ENCODE data around the gene SMTNL2.
A peak's percentile ranks its signal among the peaks of the same experiment; 100 is the strongest.

Gene SMTNL2

DNA sequence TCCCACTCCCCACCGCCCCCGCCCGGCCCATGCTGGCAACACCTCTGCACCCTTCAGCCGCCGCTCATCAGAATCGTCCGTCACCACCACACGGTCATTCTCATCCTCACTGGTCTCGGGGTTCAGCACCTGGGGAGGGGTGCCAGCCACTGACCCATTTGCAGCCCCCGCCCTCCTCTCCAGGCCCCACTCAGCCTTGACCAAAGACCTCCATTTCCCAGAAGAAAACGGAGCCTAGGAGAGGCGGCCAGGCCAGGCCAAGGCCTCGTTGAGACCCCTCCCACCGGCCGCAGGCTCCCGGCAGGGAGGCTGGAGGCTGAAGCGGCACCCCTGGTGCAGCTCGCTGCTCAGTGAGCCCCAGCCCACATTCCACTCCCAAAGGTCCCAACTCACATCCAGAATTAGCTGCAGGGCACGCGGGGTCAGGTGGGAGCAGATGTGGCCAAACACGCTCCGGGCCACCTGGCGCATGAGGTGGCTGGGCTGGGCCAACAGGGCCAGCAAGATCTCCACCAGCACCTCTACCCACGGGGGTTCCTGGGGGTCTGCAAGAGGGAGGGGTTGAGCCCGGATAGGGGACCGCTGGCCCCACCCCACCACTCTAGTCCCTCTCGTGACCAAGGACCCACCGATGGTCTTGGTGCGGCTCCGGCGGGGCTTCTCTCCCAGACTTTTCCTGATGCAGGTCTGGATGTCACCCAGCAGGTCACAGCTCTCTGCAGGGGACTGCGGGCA is 38.9 kb upstream of the SMTNL2 start:
- DNase-seq, result no peak

DNA sequence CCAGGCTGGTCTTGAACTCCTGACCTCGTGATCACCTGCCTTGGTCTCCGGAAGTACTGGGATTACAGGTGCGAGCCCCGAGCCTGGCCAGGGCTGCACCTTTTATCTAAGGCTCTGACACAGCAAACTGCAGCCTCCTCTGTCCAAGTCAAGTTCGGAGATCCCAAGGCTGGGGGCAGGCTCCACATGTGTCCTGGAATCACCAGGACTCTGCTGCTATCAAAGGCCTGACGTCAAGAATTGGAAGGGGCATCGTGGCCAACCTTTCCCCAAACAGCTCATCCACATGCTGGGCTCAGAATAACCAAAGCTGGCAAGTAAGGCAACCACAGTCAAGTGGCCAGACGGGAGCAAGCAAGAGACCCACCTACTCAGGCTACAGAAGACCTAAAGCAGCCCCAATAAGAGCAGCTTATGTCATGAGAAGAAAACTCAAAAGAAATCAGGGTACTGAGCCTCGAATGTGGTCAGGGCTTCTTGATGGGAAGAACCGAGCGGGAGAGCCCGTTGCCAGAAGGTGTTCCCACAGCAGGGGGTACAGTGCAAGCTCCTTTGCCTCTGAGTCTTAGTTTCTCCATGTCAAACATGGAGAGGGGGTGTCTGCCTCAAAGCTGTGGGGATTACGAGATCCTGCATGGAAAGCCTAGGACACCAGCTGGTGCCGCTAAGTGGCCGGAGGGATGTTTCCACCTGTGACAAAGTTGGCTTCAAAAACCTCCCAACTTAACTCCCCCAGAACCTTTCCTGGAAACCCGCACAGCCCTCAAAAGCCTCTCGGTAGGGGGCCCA is 37.0 kb upstream of the SMTNL2 start:
- DNase-seq, result no peak

DNA sequence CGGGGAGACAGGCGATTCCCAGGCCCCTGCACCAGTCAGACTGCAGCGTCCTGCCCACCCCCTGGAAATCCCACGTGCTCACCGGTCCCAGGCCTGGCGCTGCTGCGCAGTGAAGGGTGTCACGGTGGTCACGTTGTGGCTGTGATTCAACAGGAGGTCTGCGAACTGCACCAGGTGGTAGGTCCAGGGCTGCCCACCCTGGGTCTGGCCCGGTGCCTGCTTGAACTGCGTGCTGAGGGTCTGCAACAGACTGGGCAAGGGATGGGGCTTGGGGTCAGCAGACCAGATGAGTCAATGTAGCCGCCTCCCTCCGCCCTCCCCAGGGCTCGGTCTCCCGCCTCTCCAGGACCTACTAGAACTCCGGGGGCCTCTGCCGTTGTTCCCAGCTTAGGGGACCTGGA is 36.3 kb upstream of the SMTNL2 start:
- no peak for DNase-seq

DNA sequence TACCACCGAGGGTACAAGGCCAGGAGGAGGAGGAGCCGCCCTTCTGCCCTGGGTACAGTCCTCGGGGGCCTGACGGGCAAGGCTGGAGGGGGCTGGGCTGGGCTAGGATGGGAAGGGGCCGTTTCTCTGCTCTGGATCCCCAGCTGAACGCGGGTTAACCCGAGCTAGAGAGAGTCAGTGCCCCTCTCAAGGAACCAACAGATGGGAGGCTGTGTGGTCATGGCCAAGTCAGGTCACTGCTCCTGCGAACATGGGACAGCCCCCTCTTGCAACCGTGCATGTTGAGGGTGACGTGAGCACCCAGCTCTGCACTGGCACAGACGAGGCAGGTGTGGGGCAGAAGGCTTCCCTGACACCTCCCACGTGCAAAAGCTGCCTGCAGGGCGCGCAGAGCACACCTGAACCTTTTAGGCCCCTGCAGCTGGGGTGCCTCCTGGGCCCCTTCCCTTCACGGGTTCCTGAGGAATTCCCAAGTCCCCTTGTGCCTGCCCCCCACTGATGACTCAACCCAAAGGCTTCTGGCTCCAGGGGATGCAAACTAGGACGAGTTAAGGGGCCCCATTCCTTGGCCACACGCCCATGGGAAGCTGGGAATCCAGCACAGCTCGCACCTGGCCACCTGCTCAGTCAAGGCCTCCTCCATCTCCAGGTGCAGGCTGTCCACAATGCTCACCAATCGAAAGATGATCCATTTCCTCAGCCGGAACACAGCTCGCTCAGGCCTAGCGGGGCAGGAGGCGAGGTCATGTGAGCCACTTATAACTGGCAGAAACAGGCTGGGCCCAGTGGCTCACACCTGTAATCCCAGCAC is 35.4 kb upstream of the SMTNL2 start:
- no peak for DNase-seq

DNA sequence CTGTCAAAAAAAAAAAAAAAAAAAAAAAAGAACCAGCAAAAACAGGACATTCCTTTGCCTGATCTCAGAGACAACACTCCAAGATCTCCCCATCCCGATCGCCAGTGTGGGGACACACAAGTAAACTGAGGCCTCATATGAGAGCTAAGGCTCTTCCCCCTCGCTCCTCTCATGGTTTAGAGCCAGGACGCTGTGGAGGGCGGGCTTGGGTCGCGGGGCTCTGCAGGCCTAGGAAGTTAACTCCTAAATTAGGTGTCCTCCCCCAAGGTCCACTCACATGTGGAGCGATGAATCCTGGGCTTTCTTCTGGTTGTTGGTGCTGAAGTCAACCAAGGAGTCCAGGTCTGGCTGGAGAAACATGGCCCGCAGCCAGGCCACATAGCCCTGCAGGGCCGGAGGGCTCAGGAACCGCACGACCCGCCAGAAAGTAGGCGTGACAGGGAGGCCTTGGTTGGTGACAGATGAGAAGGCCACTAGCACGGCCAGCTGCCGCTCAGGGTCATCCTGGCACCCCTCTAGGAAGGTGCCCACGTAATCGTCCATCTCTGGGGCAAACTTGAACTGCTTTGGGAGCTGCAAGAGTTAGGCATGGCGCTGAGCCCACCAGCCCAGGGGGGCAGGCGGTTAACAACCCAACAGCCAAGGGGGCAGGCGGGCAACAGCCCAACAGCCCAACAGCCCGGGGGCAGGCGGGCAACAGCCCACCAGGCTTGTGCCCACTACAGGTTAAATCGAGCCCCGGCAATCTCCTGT is 34.4 kb upstream of the SMTNL2 start:
- DNase-seq, result no peak

DNA sequence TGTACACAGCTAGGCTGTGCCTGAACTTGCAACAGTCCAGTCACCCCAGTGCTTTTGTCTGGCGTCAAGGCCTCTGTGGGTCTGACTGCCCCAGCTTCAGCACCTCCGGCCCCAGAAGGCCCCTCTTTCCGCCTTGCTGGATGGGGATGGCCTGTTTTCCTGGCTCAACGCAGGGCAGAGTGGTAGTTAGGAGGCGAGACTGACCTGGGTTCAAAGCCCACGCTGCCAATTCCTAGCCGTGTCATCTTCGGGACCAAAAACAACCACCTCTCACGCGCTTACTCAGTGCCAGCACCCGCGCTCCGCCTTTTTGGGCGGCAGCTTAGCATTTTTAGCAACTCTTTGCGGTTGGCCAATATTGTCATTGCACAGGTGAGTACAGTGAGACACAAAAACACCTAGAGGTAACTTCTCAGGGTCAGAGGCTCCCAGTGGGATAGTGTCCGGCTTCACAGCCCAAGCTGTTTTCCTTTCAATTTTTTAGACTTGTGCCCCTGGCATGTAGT is 33.7 kb upstream of the SMTNL2 start:
- no peak for DNase-seq

DNA sequence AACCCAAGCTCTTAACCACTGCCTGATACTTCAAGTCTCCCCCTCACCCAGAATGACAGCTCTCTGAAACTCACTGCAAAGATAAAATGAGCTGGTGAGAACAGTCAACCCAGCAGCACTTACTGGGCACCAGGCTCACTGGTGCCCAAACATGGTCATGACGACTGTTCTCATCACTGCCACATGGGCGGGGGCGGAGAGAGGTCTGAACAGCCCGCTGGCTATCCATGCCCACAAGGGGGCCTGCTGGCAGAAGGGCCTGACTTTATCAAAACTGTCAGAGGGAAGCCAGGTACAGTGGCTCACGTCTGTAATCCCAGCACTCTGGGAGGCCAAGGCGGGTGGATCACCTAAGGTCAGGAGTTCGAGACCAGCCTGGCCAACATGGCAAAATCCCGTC is 33.2 kb upstream of the SMTNL2 start:
- peak in 2 of 3 donors; percentile 33 to 45 for DNase-seq

DNA sequence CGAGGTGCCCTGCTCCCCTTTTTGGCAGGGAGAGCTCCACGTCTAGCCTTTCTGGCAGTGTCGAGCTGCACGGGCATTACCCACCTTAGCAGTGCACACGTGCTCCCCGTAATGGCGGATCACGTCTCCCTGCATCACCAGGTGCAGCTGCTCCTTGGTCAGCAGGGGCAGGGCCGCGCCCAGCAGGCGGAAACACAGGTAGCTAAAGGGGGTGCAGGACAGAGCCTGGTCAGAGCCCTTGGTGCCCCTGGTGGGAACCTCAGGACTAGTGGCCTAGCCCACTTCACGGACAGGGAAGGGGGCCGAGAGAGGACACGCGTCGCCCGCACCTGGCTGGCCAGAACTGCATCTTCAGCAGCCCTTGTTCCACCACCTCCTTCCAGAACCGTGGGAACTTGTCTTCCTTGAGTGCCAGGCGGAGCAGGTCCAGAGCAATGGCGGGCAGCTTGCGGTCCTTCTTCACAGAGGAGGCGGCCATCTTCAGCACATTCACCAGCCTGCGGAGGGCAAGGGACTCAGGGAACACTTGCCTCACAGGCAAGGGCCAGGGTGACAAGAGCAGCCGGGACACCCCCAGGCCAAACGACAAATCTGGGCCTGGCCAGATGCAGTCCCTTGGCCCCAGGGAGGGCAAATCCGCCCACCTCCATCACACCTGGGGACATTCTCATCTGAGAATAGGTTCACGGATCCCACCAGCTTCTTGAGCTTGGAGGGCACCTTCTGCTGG is 32.4 kb upstream of the SMTNL2 start:
- no peak for DNase-seq

DNA sequence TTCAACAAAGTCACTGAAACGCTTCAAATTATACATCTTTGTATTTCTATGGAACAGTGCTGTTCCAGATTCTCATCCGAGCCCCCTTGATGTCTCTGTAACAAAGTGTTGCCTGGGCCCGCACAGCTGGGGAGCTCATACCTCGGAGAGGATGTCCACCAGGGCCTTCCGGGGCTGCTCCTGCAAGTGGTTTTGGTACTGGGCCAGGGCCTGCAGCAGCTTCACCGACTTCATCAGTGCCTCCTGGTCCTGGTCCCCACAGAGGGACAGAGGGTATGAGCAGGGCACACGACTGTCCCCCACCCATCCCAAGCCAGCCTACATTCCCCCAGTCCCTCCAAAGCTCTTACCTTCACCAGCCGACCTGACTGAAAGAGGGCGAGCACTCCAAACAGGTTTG is 30.7 kb upstream of the SMTNL2 start:
- DNase-seq, result no peak

DNA sequence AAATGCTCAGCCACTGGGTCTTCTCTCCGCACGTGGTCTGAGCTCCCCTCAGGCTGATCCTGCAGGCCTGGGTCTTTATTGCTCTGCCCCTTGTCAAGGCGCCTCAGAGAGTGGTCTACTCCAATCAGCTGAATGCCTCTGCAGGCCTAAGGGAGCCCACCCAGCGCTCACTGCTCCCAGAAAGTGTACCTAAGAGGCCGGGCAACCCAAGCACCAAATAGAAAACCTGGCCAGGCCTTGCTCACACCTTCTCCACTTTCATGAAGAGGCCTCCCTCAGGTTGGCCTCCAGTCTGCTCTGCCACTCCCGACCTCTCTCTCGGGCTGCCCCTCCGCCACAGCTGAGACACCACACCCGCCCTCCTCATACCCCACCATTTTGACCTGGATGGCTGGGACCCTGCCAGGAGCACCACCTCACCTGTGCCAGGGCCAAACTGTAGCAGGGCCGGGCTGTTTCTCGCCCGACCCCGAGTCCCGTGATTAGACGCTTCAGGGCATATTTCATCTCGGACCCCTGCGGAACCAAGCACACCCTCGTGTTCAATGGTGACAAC is 29.8 kb upstream of the SMTNL2 start:
- DNase-seq, result no peak

DNA sequence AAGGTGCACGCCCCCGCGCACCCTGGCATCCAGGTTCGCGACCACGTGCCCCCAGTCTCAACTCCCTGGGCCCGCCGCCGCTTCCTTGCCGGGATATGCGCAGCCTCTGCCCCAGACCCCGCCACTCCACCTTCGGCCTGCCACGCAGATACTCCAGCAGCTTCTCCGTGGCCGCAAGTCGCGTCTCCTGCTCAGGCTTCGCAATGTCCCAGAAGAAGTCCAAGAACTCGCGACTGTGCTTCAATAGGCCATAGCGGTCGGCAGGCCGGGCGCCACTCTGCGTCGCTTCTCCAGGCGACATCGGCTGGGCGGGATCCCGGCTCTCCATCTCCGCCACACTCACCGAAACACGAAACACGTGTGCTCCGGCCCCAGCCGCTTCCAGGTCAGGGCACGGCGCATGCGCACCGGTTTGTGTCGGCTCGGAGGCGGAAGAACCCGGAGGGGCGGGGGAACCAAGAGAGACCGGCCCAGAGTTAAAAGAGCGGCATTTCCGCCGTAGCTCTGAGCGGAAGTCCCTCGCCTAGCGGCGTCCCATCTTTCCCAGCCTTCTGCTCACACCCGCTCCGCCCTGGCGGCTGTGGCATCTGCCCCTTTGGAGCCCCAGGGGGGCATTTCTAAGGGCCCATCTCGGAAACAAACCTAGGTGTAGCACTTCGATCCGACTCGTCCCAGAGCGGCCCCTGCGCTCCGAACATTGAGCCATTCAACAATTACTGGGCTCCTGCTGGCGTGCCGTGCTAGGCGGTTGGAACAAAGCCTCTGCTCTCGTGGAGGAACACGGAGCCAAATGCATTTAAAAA is 29.1 kb upstream of the SMTNL2 start, which contains the start of gene MYBBP1A:
Gene MYBBP1A (minus strand): TSS at position 388 of the 803 bp plus-strand sequence. CDS start 60 bp downstream, at position 328.
- peak; percentile 99 to 100 (median 99) for DNase-seq

DNA sequence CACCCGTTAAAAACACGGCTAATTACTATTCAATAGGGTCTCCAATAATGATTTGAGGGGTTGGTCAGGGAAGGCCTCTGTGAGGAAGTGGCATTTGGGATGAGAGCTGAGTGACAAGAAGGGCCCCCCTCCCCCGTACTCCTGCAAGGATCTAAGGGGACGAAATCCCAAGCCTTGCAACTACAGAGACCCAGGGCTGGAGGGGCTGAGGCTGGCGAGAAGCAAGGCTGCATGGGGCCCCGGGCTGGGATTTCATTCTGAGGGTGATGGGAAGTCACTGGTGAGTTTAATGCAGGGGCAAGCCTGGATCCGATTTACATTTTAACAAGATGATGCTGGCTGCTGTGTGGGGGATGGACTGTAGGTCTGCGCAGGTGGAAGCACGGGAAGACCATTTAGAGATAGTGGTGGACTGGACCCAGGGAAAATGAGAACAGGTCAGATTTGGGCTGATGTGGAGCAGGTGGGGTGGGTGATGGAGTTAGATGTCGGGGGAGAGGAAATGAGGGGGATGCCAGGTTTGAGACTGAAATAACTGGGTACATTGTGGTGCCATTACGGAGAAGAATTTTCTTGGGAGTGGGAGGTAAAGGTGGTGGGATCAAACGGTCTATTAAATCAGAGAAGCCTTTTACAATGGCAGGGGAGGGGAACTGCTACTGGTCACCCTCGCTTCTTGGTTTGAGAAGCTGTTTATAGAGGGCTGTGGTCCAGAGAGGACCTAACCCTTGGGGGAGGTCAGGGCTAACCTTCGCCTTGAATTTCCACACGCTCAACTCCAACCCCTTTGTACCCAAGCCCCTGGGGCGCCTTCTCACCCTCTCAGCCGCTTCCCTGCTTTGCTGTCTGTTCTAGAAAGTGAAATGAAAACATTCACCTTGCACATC is 28.2 kb upstream of the SMTNL2 start:
- no peak for DNase-seq

DNA sequence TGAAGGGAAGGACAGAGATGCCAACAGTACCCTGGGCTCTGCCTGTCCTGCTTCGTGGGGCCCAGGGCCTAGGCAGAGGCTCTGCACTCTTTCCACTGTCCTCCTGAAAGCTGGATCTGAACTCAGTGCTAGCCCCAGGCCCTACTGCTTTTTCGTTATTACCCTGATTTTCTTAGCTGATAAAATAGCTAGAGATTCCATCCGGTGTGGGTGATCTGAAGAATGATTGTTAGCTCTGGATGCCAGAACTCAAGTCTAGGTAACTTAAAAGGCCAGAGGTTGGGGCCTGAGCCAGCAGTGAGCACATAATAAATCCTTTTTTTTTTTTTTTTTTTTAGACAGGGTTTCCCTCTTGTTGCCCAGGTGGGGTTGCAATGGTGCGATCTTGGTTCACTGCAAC is 27.3 kb upstream of the SMTNL2 start:
- no peak for DNase-seq

DNA sequence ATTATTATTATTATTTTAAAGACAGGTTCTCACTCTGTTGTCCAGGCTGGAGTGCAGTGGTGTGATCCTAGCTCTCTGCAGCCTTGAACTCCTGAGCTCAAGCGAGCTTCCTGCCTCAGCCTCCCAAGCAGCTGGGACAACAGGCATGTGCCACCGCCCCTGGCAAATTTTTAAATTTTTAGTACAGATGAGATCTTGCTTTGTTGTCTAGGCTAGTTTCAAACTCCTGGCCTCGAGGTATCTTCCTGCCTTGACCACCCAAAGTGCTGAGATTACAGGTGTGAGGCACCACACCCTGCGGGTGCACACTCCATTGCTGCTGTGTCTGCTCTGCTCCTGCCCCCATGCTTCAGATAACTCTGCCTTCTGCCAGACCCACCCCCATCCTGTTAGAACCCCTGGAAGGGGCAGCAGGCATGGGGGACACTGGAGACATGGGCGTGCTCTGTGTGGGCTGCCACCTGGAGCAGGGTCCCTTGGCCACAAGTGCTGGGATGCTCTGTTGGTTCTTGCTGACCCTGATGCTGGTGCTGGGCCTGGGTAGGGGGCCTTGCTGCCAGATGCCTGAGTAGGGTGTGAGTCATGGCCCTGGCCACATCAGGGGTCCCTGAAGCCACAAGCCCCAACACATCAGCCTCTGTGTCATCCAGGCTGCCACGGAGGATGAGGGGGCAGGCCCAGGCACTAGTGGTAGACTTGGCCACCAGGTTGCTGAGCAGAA is 26.5 kb upstream of the SMTNL2 start:
- no peak for DNase-seq

DNA sequence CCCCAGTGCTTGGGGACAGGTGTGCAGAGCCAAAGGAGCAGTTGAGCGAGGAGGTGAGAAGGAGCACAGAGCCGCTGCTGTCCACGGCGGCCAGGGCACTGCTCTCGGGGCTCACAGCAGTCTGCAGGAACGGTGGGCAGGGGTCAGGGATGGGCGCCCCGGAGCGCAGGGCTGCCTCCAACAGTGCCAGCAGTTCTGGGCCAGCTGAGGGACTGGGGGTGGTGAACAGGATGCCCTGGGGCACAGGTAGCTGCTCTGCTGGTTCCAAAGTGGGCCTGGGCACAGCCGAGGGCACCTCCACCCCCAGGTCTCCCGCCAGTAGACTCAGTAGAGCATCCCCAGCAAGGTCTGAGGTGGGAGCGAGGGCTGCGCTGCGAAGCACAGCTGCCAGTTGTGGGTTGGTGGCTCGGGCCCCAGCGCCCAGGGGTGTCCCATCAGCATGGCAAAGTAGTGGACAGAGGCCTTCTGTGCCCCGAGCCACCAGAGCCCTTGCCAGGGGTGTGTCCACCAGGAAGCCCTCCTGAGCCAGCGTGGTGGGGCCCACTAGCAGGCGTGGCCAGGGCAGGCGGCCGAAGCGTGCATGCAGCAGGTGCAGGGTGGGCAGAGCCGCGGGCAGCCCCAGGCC is 25.9 kb upstream of the SMTNL2 start:
- no peak for DNase-seq

DNA sequence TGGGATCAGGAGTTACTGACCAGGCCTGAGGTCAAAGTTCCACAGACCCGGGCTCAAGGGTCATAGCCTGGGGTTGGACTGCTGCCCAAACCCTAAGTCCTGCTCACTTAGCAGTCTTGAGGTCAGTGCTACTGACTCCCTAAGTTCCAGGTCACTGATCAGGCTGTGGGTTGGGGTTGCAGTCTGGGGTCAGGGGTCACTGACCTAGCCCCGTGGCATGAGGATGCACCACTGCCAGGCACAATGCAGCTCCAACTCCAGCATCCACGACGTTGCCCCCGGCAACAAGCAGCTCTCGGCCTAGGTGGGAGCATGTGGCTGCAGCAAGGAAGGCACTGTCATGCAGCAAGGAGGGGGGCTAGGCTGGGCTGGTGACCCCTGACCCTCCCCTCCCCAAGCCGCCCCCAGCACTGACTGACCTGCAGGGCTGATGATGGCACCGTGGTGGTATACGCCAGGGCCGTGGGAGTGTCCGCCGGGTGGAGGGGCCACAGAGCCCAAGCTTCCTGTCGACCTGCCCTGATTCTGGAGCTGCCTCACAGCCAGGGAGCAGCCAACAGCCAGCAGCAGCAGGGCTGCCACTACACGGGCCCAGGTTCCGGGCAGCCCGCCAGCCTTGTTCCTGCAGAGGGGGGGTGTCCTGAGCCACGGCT is 25.1 kb upstream of the SMTNL2 start:
- DNase-seq, result no peak

DNA sequence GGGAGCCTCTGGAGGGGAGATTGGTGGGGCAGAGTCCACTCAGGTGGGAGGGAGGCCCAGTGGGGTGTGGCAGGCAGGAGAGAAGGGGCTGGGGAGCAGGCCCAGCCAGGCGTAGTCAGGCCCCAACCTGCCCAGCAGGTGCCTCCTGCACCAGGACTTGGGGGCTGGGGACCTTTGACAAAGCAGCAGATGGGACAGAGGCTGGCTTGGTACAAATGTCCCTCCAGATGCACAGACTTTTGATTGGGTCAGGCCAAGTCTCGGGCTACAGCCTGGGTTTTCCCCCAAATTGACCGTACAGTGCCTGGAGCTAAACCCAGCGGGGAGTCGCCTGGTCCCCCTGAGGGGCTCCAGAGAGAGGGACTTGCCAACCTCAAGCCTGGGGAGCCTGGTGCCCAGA is 24.4 kb upstream of the SMTNL2 start:
- no peak for DNase-seq

DNA sequence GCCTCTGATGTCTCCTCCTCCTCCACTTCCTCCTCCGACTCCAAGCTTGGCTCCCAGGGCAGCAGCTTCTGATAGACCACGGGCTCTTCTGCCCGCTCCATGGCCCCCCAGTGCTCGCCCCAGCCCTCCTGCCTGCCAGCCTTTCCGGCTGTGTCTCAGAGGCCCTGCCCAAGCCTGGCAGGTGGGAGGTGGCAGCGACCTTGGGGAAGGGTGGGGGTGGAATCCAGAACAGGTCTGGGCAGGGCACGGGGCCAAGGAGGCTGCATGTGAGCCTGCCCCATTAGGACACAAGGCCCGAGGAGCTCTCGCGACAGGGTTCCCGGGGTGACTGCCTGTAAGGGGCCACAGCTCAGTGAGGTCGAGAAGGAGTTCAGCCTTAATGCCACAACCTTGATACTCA is 23.9 kb upstream of the SMTNL2 start, which contains the start of gene GGT6:
Gene GGT6 (minus strand): TSS at position 157 of the 400 bp plus-strand sequence. CDS start 56 bp downstream, at position 101.
- no peak for DNase-seq

All from suppressor macrophage treated with lipopolysaccharide for 1 hour (primary cell).